ENCODE results near the gene OLFML2A. TPM values are rescaled to one million over a fixed set of nuclear protein-coding genes. Genes with fewer than 3 reads are reported as not detected.

The OLFML2A gene
- total and polyA plus RNA-seq, 2 of the 4 experiments (the other 2 are of a cell fraction): 2.0 to 5.9 TPM

GRCh38 chr9:124802426-124802825, 25.5 kb downstream of the OLFML2A start:
- H3K4ac ChIP-seq (ENCODE audit: low read depth, low read length): no peak overlapping the region

More at GRCh38 chr9:124802426-124802825, 25.5 kb downstream of the OLFML2A start:
- H2BK15ac ChIP-seq (ENCODE audit: low read depth, low read length): no peak overlapping the region
- no peak for DNase-seq
- in situ Hi-C loops (cut with MboI; ENCODE audit: low sequenced_read_pairs) (no loop called here), intact Hi-C loops (cut with micrococcal nuclease) (no loop called here), dilution Hi-C loops (cut with HindIII; ENCODE audit: low sequenced_read_pairs, unreplicated experiment) (no loop called here)
- H4K91ac ChIP-seq (ENCODE audit: insufficient read depth, low read depth, low read length): no peak overlapping the region
- H3K4me1 ChIP-seq (ENCODE audit: control insufficient read depth, insufficient read depth, low read length): peaks cover 9% of the 10 kb centered on the region; the same call in 1 of the 2 replicates
- TF ChIP-seq NFE2L2 (IDR thresholded peaks at IDR 0.05; ENCODE audit: low read depth, low read length) (no peak), BHLHE40 (IDR thresholded peaks at IDR 0.05; ENCODE audit: low read depth, low read length) (no peak), POLR2A (IDR thresholded peaks at IDR 0.05; ENCODE audit: low read depth, low read length) (no peak), MAZ (IDR thresholded peaks at IDR 0.05; ENCODE audit: borderline replicate concordance, low read depth, low read length) (no peak), MXI1 (IDR thresholded peaks at IDR 0.05; ENCODE audit: borderline replicate concordance, low read depth, low read length) (no peak), USF2 (IDR thresholded peaks at IDR 0.05; ENCODE audit: low read depth, low read length) (no peak), SMC3 (IDR thresholded peaks at IDR 0.05; ENCODE audit: low read depth, low read length) (no peak)
- H3K9ac ChIP-seq (ENCODE audit: low read depth, low read length): no peak overlapping the region
- CTCF ChIA-PET: interaction anchor here (1.3 kb wide), 1 partner anchor 51 kb away, joined by 3 read pairs; the partner anchor contains the start of gene WDR38
- H3K79me1 ChIP-seq (ENCODE audit: low read depth in 1 of 2, low read length in 2 of 2): no peaks in the 10 kb centered on the region
- no peak overlapping the region for H2BK20ac ChIP-seq (ENCODE audit: low read depth, low read length)
- no peak overlapping the region for H4K5ac ChIP-seq (ENCODE audit: low read depth, low read length)
- H3K9me1 ChIP-seq (ENCODE audit: insufficient read depth, low read length): no peaks in the 10 kb centered on the region; the same call in 1 of the 2 replicates
- H4K8ac ChIP-seq (ENCODE audit: low read depth in 2 of 2, low read length in 2 of 2): no peak overlapping the region
- H3K56ac ChIP-seq (ENCODE audit: extremely low read depth, insufficient read depth, low read length): no peak overlapping the region
- 80% methylated on average over 2 of the region's 3 CpGs; no CpG with 5 or more reads in 1 of the 2 experiments for WGBS, 2 experiments (ENCODE audit: extremely low coverage in 2 of 2, insufficient read length in 1 of 2)
- BruUV-seq (replicated peaks): no TSS peak
- no peak overlapping the region for H3K18ac ChIP-seq (ENCODE audit: low read depth, low read length)
- no peak overlapping the region for H3K4me2 ChIP-seq (ENCODE audit: low read depth, low read length)
- ATAC-seq (ENCODE audit: low read depth): no peak
- no peak overlapping the region for H3K4me3 ChIP-seq (ENCODE audit: insufficient read depth, low read depth, low read length)
- no peak overlapping the region for H2BK120ac ChIP-seq (ENCODE audit: low read depth, low read length)
- H2AK5ac ChIP-seq (ENCODE audit: low read depth, low read length): no peak overlapping the region
- H3K27me3 ChIP-seq (ENCODE audit: control insufficient read depth, insufficient read depth, low read length): no peaks in the 10 kb centered on the region; the same call in 1 of the 2 replicates
- H3K9me3 ChIP-seq (ENCODE audit: control insufficient read depth, insufficient read depth, low read length): no peaks in the 10 kb centered on the region
- no peak overlapping the region for H2BK5ac ChIP-seq (ENCODE audit: low read depth, low read length, poor library complexity, severe bottlenecking)
- no peaks in the 10 kb centered on the region for H3K36me3 ChIP-seq (ENCODE audit: control insufficient read depth, insufficient read depth, low read length)
- no peak overlapping the region for H3K14ac ChIP-seq (replicated peaks; ENCODE audit: low read depth, low read length)
- POLR2A ChIA-PET (ENCODE audit: unreplicated experiment): no interaction called here
- H2AK9ac ChIP-seq (replicated peaks; ENCODE audit: low read depth, low read length, poor library complexity): no peak overlapping the region
- H2AFZ ChIP-seq (replicated peaks; ENCODE audit: low read length, poor library complexity): no peak overlapping the region
- H4K20me1 ChIP-seq (ENCODE audit: insufficient read depth, low read length): no peaks in the 10 kb centered on the region
- H3K23ac ChIP-seq (ENCODE audit: low read depth, low read length): no peak overlapping the region
- H3K27ac ChIP-seq (ENCODE audit: insufficient read depth, low read length): no peak overlapping the region
